Uterus (tissue), 4 donors: ENCODE data around the gene CRCP. TPM values are rescaled to one million over a fixed set of nuclear protein-coding genes. Genes with fewer than 3 reads are reported as not detected.

Experiments
- DNase-seq, 2 donors: peaks; one replicate each; pipeline ENCODE4 v3.0.0-alpha.2; 2019 to 2020
- H3K27ac ChIP-seq, 2 donors: fragments of 200-600 bp; sonication (generic); 1 replicate in 1 of 2; 2 replicates in 1 of 2; pipeline ENCODE4 v1.5.1; 2016 to 2018
- H3K27me3 ChIP-seq, 2 donors: fragments of 200-600 bp; sonication (generic); one replicate each; pipeline ENCODE4 v1.5.1; 2018 to 2019; ENCODE audit warnings: control low read depth in 1 of 2
- H3K36me3 ChIP-seq, 2 donors: fragments of 200-600 bp; sonication (generic); one replicate each; pipeline ENCODE4 v1.5.1; 2019; ENCODE audit warnings: control low read depth in 1 of 2
- H3K4me1 ChIP-seq, 2 donors: fragments of 200-600 bp; sonication (generic); one replicate each; pipeline ENCODE4 v1.5.1; 2018 to 2019; ENCODE audit warnings: control low read depth in 1 of 2
- H3K4me3 ChIP-seq, 2 donors: fragments of 200-600 bp; sonication (generic); 1 replicate in 1 of 2; 2 replicates in 1 of 2; pipeline ENCODE4 v1.5.1; 2018 to 2019; ENCODE audit warnings: mild to moderate bottlenecking in 1 of 2
- H3K9me3 ChIP-seq, 2 donors: fragments of 200-600 bp; sonication (generic); one replicate each; pipeline ENCODE4 v1.5.1; 2019; ENCODE audit warnings: control low read depth in 1 of 2
- POLR2A ChIP-seq, 2 donors: fragments of 450-650 bp; IDR thresholded peaks; one replicate each; pipeline ENCODE4 v1.6.1; 2016; ENCODE audit warnings: antibody characterized with exemption in 2 of 2, mild to moderate bottlenecking in 1 of 2, moderate library complexity in 1 of 2
- intact Hi-C: fragments of 100-400 bp; cut with DNase I; formaldehyde crosslinking; loops from one replicate; pipeline ENCODE4 v1.15.1; 2023; ENCODE audit warnings: low total_unique reads
- total RNA-seq, 4 donors: library from RNA; depleted of rRNA in 3 of 4; stranded (reverse); fragments of >200 nt in 3 of 4; gene quantifications; one replicate each; pipeline versions ENCODE4 v1.1.0 to v1.2.4, GENCODE V29; 2014 to 2023
- TF ChIP-seq, protein P1 (sequence below), 4 experiments: fragments of 200-600 bp in 2 of 4; fragments of 450-650 bp in 2 of 4; sonication (generic) in 2 of 4; IDR thresholded peaks; one replicate each; pipeline ENCODE4 v1.5.1; 2016 to 2019; ENCODE audit warnings: antibody characterized with exemption in 4 of 4, mild to moderate bottlenecking in 2 of 4, moderate library complexity in 1 of 4
- donor health status: DM: yes; HTN: yes; CAD: no.

The CRCP gene
- total RNA-seq, 4 donors from 2014 or later, result 8.5 to 39.7 (median 37.6) TPM

GRCh38 chr7:66176914-66177313 lies 62.3 kb downstream of the CRCP start:
- H3K4me1 ChIP-seq, result no peaks in the 10 kb centered on the region
- TF ChIP-seq, protein P1, sequence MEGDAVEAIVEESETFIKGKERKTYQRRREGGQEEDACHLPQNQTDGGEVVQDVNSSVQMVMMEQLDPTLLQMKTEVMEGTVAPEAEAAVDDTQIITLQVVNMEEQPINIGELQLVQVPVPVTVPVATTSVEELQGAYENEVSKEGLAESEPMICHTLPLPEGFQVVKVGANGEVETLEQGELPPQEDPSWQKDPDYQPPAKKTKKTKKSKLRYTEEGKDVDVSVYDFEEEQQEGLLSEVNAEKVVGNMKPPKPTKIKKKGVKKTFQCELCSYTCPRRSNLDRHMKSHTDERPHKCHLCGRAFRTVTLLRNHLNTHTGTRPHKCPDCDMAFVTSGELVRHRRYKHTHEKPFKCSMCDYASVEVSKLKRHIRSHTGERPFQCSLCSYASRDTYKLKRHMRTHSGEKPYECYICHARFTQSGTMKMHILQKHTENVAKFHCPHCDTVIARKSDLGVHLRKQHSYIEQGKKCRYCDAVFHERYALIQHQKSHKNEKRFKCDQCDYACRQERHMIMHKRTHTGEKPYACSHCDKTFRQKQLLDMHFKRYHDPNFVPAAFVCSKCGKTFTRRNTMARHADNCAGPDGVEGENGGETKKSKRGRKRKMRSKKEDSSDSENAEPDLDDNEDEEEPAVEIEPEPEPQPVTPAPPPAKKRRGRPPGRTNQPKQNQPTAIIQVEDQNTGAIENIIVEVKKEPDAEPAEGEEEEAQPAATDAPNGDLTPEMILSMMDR (IDR thresholded peaks at IDR 0.05), result no peak
- intact Hi-C loops, result no loop called here
- H3K36me3 ChIP-seq, result no peaks in the 10 kb centered on the region
- no peak for DNase-seq
- no peaks in the 10 kb centered on the region for H3K9me3 ChIP-seq
- no peak overlapping the region for H3K4me3 ChIP-seq
- no peak overlapping the region for H3K27ac ChIP-seq
- H3K27me3 ChIP-seq, result no peaks in the 10 kb centered on the region

DNA sequence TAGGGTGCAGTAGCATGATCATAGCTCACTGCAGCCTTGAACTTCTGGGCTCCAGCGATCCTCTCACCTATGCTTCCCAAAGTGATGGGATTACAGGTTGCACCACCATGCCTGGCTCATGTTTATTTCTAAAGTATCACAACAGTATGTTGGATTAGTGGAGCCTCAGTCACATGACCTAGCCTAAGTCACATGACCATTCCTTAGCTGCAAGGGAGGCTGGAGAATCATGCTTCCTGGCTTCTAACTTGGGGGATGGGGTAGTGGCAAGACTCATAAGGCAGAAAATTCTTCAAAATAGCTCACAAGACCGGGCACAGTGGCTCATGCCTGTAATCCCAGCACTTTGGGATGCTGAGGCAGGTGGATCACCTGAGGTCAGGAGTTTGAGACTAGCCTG lies 63.6 kb downstream of the CRCP start:
- Histone ChIP-seq H3K4me3 (no peak overlapping the region), H3K27me3 (no peaks in the 10 kb centered on the region), H3K9me3 (no peaks in the 10 kb centered on the region), H3K4me1 (no peaks in the 10 kb centered on the region), H3K27ac (no peak overlapping the region), H3K36me3 (no peaks in the 10 kb centered on the region)
- intact Hi-C loops, result no loop called here
- no peak for DNase-seq
- TF ChIP-seq, protein P1 (IDR thresholded peaks at IDR 0.05), result no peak
- no peak for TF ChIP-seq POLR2A (IDR thresholded peaks at IDR 0.05)

- H3K4me1 ChIP-seq, result no peaks in the 10 kb centered on the region
- intact Hi-C loops, result no loop called here
- no peak for TF ChIP-seq POLR2A (IDR thresholded peaks at IDR 0.05)
- TF ChIP-seq, protein P1 (IDR thresholded peaks at IDR 0.05), result no peak
- H3K27ac ChIP-seq, result no peak overlapping the region
- no peak overlapping the region for H3K4me3 ChIP-seq
- no peaks in the 10 kb centered on the region for H3K9me3 ChIP-seq
- DNase-seq, result no peak
- H3K36me3 ChIP-seq, result no peaks in the 10 kb centered on the region
- no peaks in the 10 kb centered on the region for H3K27me3 ChIP-seq
Observed at GRCh38 chr7:66181329-66181728, 66.7 kb downstream of the CRCP start.

DNA sequence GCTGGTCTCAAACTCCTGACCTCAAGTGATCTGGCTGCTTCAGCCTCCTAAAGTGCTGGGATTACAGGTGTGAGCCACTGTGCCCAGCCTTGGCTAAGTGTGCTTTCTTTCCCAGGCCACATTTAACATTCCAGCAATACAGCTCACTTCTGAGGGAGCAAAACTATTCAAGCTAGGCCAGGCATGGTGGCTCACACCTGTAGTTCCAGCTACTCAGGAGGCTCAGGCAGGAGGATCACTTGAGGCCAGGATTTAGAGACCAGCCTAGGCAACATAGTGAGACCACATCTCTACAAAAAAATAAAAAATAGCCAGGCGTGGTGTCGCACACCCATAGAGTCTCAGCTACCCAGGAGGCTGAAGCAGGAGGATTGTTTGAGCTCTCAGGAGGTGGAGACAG lies 67.2 kb downstream of the CRCP start:
- no peak for TF ChIP-seq POLR2A (IDR thresholded peaks at IDR 0.05)
- TF ChIP-seq, protein P1 (IDR thresholded peaks at IDR 0.05), result no peak
- no peaks in the 10 kb centered on the region for H3K36me3 ChIP-seq
- no peak for DNase-seq
- H3K4me3 ChIP-seq, result no peak overlapping the region
- H3K27ac ChIP-seq, result no peak overlapping the region
- no peaks in the 10 kb centered on the region for H3K27me3 ChIP-seq
- H3K4me1 ChIP-seq, result no peaks in the 10 kb centered on the region
- intact Hi-C loops, result no loop called here
- no peaks in the 10 kb centered on the region for H3K9me3 ChIP-seq

DNA sequence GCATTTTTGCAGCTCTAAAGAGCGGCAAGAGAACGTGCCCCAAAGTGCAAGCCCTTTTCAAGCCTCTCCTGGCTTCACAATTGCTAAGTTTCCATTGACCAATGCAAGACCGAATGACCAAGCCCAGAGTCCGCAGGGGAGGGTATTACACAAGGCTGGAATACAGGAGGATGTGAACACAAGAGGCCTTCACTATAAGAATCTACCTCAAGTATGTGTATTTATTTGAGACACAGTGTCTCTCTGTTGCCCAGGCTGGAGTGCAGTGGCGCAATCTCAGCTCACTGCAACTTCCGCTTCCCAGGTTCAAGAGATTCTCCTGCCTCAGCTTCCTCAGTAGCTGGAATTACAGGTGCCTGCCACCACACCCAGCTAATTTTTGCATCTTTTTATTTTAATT lies 68.3 kb downstream of the CRCP start:
- TF ChIP-seq, protein P1 (IDR thresholded peaks at IDR 0.05), result no peak
- TF ChIP-seq POLR2A (IDR thresholded peaks at IDR 0.05), result no peak
- DNase-seq, result no peak
- intact Hi-C loops, result no loop called here
- no peaks in the 10 kb centered on the region for H3K36me3 ChIP-seq
- H3K4me3 ChIP-seq, result no peak overlapping the region
- no peaks in the 10 kb centered on the region for H3K9me3 ChIP-seq
- no peaks in the 10 kb centered on the region for H3K4me1 ChIP-seq
- no peaks in the 10 kb centered on the region for H3K27me3 ChIP-seq
- H3K27ac ChIP-seq, result no peak overlapping the region
